GM18505 (cell line): ENCODE data around the gene SCN10A.

Source experiments
- ATAC-seq: cut with Tn5 transposase; IDR thresholded peaks from one replicate; pipeline ENCODE4 v1.9.1; 2021; ENCODE audit not compliant: unreplicated experiment
- POLR2A ChIP-seq: IDR thresholded peaks from 4 replicates; pipeline ENCODE4 v1.6.1; 2011; ENCODE audit warnings: borderline replicate concordance; ENCODE audit not compliant: insufficient read depth, insufficient read length; ENCODE audit errors: extremely low read depth

The SCN10A gene

DNA sequence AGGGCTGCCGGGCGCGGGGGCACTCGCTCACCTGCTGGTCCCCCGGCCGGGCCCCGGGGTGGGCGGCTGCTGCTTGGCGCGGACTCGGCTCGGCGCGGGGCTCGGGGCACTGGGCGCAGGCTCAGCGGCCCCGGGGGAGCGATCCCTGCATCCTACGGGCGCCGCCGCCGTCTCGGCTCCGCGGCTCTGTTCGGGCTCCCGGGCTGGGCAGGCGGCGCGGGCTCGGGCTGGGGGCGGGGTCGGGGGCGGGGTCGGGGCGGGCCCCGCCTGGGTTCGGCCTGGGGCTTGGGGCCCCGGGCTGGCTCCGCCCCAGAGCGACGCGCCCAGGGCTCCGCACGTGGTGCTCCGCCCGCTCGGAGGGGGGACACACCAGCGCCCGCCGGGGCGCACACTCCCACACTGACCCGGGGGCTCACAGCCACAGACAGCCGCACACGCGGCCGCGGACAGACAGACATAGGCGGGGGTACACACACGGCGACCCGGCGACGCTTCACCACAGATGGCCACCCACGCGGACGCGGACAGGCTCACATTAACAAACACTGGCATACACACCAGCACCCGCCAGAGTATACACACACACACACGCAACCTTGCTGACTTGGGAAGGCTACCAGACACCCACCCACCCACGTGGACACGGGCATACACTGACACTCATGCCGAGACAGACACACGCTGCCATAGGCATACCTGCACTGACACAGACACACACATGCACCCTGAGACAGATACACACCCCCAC, 166.3 kb downstream of the SCN10A start, which contains the start of gene SCN5A:
Gene SCN5A (minus strand): TSS at position 188 of the 748 bp plus-strand sequence. CDS start 16,380 bp downstream, outside the sequence.
- no peak for TF ChIP-seq POLR2A
- no peak for ATAC-seq

DNA sequence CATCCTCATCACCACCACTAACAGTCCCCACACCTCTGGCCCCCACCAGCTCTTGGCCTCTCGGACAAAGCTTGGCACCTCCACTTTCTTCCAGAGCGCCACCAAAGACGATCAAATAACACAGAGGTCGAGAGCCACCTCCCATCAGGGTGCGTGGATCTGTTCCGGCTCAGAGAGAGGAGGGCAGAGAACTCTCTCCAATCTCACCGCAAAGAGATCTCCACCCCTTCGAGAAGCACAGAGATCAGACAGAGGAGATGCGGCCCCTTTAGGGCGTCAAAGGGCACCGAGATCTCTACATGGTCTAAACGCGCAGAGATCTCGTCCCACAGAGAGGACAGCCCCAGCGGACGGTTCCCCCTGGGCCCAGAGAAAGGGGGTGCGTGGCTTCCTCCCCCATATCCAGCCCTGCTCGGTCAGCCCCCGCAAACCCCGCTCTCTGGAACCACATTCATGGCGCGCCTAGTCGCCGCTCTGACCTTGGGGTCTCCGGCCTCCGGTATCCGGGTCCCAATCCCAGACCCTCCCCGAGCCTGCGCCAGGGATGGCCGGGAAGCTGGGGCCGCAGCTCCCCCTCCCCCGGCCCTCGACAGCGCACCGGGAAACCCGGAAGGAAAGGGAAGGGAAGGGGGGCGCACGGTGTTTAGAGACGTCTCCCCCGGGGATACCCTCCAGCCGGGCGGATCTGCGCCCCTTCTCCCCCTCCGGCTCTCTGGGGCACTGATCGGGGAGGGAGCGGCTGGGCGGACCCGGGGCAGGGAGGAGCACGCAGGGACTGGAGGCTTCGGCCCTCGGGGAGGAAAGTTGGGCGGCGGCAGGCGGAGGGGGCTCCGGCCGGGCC, 167.1 kb downstream of the SCN10A start:
- no peak for ATAC-seq
- TF ChIP-seq POLR2A: no peak

DNA sequence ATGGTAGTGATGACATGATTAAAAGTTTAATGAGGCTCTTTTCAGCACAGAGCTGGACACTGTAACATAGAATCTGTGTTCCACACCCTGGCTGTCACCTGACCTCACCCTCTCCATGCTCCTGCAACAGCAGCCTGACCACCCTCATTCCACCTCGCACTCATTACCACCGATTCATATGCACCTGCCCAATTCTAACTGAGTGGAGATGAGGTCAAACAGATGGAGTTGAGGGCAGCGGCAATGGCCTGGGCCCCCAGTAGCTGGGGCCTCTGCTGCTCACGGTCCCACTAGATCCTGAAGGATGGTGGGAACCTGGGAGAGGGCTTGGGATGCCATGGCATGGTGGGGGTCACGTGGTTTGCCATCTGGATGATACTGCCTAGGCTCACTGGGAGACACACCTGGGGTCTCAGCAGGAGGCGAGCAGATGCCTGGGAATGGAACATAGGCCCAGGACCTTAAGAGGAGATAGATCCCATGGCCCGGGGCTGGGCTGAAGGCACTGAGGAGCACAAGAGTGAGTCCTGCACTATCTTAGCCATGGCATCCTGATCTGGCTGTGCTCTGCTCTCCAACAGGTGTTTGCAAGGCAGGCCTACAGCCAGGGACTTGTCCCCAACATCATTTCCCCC, 167.9 kb downstream of the SCN10A start:
- no peak for ATAC-seq
- no peak for TF ChIP-seq POLR2A

DNA sequence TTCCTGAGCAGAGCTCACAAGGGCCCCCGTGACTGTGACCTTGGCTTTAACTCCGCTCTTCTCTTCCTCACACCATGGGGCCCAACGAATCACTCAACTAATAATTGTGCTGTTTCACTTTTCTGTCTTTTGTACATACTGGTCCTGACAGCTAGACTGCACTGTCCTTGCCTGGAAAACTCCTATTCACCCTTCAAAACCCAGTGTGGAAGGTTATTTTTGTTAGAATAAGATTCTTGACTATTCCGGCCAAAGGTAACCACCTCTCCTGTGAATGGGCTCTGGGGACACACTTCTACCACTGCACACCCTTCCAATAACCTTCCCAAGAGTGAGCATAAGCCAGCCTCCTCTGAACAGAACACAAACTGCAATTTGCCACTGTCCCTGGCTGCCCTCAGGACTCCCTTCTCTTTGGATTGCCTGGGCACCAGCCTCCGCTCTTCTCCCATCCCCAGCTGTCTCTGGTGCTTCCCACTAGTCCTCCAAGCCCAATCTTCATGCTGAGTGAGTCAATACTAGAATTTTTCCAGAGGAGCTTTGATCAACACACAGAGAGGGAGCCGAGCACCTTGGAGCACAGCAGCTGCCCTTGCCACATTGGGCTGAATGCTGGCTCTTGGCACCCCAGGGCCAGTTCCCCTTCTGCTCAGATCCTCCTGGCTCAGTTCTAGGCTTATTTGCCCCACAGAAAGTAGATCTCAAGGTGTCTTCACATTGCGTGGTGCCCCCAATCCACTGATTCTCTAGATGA, 168.6 kb downstream of the SCN10A start:
- ATAC-seq: no peak
- TF ChIP-seq POLR2A: no peak
